Bronchial epithelial cell (primary cell): Measurements from ENCODE around the gene CNIH2. TPM values are rescaled to one million over a fixed set of nuclear protein-coding genes. Genes with fewer than 3 reads are reported as not detected.

ENCODE experiments used
- DNase-seq: peaks from one replicate; pipeline ENCODE4 v3.0.0-alpha.2; 2010; ENCODE audit warnings: low read depth
- FAIRE-seq: peaks from 2 replicates; lab custom pipeline; 2011; peaks lifted over from hg19 to GRCh38; lab: Jason Lieb, UNC
- H3K27me3 ChIP-seq: 2 replicates; pipeline ENCODE4 v1.5.1; 2011; ENCODE audit warnings: low read length; ENCODE audit not compliant: control insufficient read depth, insufficient read depth
- H3K36me3 ChIP-seq: 2 replicates; pipeline ENCODE4 v1.5.1; 2011; ENCODE audit warnings: low read length; ENCODE audit not compliant: control insufficient read depth, insufficient read depth
- H3K4me3 ChIP-seq: 2 replicates; pipeline ENCODE4 v1.5.1; 2011; ENCODE audit warnings: mild to moderate bottlenecking, low read depth, low read length, control low read depth
- total RNA-seq: library from RNA; depleted of rRNA; stranded (reverse); fragments of >200 nt; gene quantifications from 2 replicates; pipeline ENCODE4 v1.2.1, GENCODE V29; 2014
- TF ChIP-seq, protein P1 (sequence below): IDR thresholded peaks from 2 replicates; pipeline ENCODE4 v1.5.1; 2011; ENCODE audit warnings: mild to moderate bottlenecking, moderate library complexity, low read length, control low read depth, inconsistent platforms; ENCODE audit not compliant: insufficient read depth, severe bottlenecking

CNIH2 gene
- total RNA-seq, 1 donor from 2014 or later, result not detected

GRCh38 chr11:66279092-66279734 is 1.2 kb downstream of the CNIH2 start:
- TF ChIP-seq, protein P1, sequence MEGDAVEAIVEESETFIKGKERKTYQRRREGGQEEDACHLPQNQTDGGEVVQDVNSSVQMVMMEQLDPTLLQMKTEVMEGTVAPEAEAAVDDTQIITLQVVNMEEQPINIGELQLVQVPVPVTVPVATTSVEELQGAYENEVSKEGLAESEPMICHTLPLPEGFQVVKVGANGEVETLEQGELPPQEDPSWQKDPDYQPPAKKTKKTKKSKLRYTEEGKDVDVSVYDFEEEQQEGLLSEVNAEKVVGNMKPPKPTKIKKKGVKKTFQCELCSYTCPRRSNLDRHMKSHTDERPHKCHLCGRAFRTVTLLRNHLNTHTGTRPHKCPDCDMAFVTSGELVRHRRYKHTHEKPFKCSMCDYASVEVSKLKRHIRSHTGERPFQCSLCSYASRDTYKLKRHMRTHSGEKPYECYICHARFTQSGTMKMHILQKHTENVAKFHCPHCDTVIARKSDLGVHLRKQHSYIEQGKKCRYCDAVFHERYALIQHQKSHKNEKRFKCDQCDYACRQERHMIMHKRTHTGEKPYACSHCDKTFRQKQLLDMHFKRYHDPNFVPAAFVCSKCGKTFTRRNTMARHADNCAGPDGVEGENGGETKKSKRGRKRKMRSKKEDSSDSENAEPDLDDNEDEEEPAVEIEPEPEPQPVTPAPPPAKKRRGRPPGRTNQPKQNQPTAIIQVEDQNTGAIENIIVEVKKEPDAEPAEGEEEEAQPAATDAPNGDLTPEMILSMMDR, result no peak
- FAIRE-seq (no peak), DNase-seq (no peak)
- Histone ChIP-seq H3K36me3 (peaks cover 6% of the 10 kb centered on the region), H3K27me3 (no peaks in the 10 kb centered on the region), H3K4me3 (no peak overlapping the region)

DNA sequence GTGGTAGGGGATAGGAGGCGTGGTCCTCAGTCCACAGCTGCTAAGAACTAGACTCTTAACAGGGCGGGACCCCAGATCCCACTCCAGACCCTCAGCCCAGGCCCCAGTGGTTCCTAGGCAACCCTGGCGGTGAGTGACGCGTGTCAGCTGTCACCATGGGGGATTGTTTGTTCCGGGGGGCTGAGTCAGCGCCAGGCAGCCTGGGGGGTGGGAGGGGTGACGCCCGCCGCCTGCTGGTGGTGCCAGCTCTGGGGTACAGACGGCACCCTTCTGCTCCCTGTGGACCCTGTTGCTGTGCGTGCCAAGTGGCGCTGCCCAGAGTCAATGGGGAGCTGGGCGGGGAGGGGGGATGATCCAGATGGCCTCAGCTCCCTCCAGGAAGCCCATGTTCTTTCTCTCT is 2.5 kb downstream of the CNIH2 start:
- H3K36me3 ChIP-seq, result peaks cover 12% of the 10 kb centered on the region
- FAIRE-seq, result no peak
- TF ChIP-seq, protein P1, result no peak
- no peak overlapping the region for H3K4me3 ChIP-seq
- no peaks in the 10 kb centered on the region for H3K27me3 ChIP-seq
- DNase-seq, result no peak

DNA sequence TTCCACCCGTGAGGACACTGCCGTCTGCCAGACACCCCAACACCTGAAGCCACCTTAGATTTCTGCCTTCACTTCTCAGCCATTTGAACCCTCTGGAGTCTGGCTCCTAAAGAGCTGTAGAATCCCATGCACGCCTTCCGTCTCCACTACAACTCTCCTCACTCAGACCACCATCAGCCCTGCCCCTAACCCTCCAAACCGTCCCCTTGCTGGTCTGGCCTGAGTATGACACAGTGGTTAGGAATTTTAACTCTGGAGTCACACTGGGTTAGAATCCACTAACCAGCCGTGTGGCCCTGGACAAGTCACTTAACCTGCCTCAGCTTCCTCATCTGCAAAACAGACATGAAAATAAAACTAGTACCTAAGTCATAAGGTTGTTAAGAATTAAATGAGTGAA is 3.0 kb downstream of the CNIH2 start:
- Histone ChIP-seq H3K4me3 (no peak overlapping the region), H3K36me3 (peaks cover 12% of the 10 kb centered on the region), H3K27me3 (no peaks in the 10 kb centered on the region)
- TF ChIP-seq, protein P1, result no peak
- FAIRE-seq (no peak), DNase-seq (no peak)

DNA sequence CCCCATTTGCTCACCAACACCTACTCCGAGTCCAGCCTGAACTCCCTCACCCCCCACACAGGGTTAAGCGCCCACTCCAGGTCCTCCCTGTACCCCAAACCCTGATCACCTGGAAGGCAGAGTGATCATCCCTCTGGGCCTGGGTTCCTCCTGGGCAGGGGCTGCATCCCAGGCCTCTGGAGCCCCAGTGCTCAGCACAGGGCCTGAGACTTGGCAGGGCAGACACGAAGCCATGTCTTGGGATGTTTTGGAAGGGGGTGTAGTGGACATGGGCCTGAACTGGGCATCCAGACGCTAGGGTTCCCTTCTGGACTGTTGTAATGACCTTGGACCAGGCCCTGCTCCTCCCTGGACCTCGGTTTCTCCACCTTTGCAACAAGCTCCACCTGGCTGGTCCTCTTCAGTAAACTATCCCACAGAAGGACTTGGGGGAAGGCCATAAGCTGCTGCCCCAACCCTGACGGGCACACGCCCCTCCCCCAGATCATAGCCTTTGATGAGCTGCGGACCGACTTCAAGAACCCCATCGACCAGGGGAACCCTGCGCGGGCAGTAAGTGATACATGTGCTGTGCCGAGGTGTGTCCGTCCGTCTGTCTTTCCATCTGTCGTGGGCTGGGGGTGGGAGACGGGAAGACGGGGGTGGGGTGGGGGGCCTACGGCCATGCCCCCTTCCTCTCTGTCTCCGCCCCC is 3.9 kb downstream of the CNIH2 start:
- no peak overlapping the region for H3K4me3 ChIP-seq
- no peaks in the 10 kb centered on the region for H3K27me3 ChIP-seq
- DNase-seq, result no peak
- peak; percentile 23 for FAIRE-seq
- TF ChIP-seq, protein P1, result no peak
- peaks cover 15% of the 10 kb centered on the region for H3K36me3 ChIP-seq

- Histone ChIP-seq H3K27me3 (no peaks in the 10 kb centered on the region), H3K4me3 (no peak overlapping the region), H3K36me3 (peaks cover 15% of the 10 kb centered on the region)
- FAIRE-seq (no peak), DNase-seq (peak; percentile 80)
- TF ChIP-seq, protein P1, result peak; percentile 99
Measured at GRCh38 chr11:66282468-66283455, 4.8 kb downstream of the CNIH2 start.
